GM18520 (cell line): Measurements from ENCODE around the gene TRERF1.
"Not testable (repeated sequence)": the region's sequence is repeated elsewhere in the genome, so short reads cannot be mapped to it uniquely, and the experiment has no call there.

Experiments
- ATAC-seq: cut with Tn5 transposase; IDR thresholded peaks from one replicate; pipeline ENCODE4 v1.9.1; 2021; ENCODE audit not compliant: unreplicated experiment

The TRERF1 gene

GRCh38 chr6:42451333-42452170 lies at the start of gene TRERF1:
Gene TRERF1, minus strand, starts transcription at chr6:42451926. Its CDS starts 182,336 bp downstream, at chr6:42269590.
- no peak for ATAC-seq

GRCh38 chr6:42498473-42499128 lies 46.9 kb upstream of the TRERF1 start:
- no peak for ATAC-seq

- ATAC-seq, result no peak
These were observed 42.3 kb upstream of the TRERF1 start for GRCh38 chr6:42493914-42494539.

GRCh38 chr6:42488129-42488528 lies 36.4 kb upstream of the TRERF1 start:
- no peak for ATAC-seq

- no peak for ATAC-seq
These were observed 32.5 kb upstream of the TRERF1 start for GRCh38 chr6:42484261-42484660.

- ATAC-seq, result no peak
These were observed 30.4 kb upstream of the TRERF1 start for GRCh38 chr6:42482174-42482573.

GRCh38 chr6:42471714-42472113 lies 20.0 kb upstream of the TRERF1 start:
- no peak for ATAC-seq

- ATAC-seq, result no peak
These were observed 19.4 kb upstream of the TRERF1 start for GRCh38 chr6:42471142-42471541.

- no peak for ATAC-seq
These were observed 16.5 kb upstream of the TRERF1 start for GRCh38 chr6:42468273-42468672.

GRCh38 chr6:42467651-42468050 lies 15.9 kb upstream of the TRERF1 start:
- no peak for ATAC-seq

- ATAC-seq, result not testable (repeated sequence)
These were observed 14.7 kb upstream of the TRERF1 start for GRCh38 chr6:42466470-42466869.

- no peak for ATAC-seq
These were observed 10.8 kb upstream of the TRERF1 start for GRCh38 chr6:42462474-42462972.

- no peak for ATAC-seq
These were observed 9.2 kb upstream of the TRERF1 start for GRCh38 chr6:42460883-42461282.

- no peak for ATAC-seq
These were observed 8.2 kb upstream of the TRERF1 start for GRCh38 chr6:42459888-42460287.

GRCh38 chr6:42454428-42454791 lies 2.7 kb upstream of the TRERF1 start:
- ATAC-seq, result no peak

GRCh38 chr6:42453654-42454427 lies 2.1 kb upstream of the TRERF1 start:
- ATAC-seq, result no peak

- ATAC-seq, result no peak
These were observed 1.4 kb upstream of the TRERF1 start for GRCh38 chr6:42453031-42453653.

GRCh38 chr6:42452171-42453030 lies 675 bp upstream of the TRERF1 start:
- no peak for ATAC-seq

GRCh38 chr6:42450477-42451332 lies 1.0 kb downstream of the TRERF1 start:
- ATAC-seq, result no peak
